GM10266 (cell line): ENCODE data around the gene IQCM.

Source experiments
- DNase-seq: peaks from one replicate; pipeline ENCODE4 v3.0.0; 2012; ENCODE audit errors: extremely low spot score
- TF ChIP-seq, protein P1 (sequence below): IDR thresholded peaks from 2 replicates; pipeline ENCODE4 v1.5.1; 2012; ENCODE audit warnings: mild to moderate bottlenecking, low read depth; ENCODE audit not compliant: control insufficient read depth, insufficient read depth; ENCODE audit errors: missing control alignments

Gene IQCM

DNA sequence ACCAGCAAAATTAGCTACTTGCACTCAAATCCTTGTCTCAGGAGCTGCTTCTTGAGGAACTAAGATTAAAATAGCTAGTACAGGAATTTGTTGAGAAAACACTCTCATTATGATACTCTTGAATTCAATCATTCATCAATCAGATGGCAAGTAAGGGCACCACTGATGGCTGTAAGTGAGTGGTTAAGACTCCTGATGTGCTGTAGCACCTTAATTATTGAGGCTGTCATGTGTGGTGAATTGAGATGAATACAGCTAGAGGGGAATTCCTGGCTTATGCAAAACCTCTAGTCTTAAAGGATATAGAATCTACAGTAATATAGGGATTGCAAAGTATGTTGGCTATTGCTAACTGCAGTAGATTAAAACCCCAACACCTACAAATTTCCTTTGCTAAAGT is 509.1 kb downstream of the IQCM start:
- TF ChIP-seq, protein P1, sequence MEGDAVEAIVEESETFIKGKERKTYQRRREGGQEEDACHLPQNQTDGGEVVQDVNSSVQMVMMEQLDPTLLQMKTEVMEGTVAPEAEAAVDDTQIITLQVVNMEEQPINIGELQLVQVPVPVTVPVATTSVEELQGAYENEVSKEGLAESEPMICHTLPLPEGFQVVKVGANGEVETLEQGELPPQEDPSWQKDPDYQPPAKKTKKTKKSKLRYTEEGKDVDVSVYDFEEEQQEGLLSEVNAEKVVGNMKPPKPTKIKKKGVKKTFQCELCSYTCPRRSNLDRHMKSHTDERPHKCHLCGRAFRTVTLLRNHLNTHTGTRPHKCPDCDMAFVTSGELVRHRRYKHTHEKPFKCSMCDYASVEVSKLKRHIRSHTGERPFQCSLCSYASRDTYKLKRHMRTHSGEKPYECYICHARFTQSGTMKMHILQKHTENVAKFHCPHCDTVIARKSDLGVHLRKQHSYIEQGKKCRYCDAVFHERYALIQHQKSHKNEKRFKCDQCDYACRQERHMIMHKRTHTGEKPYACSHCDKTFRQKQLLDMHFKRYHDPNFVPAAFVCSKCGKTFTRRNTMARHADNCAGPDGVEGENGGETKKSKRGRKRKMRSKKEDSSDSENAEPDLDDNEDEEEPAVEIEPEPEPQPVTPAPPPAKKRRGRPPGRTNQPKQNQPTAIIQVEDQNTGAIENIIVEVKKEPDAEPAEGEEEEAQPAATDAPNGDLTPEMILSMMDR, result no peak
- no peak for DNase-seq
